GM12878 (cell line): ENCODE measurements around the gene EYA4. TPM values are rescaled to one million over a fixed set of nuclear protein-coding genes. Genes with fewer than 3 reads are reported as not detected.

ENCODE experiments used
- ATAC-seq: fragments of 200-7000 bp; cut with Tn5 transposase; 3 replicates; pipeline ENCODE4 v1.9.1; 2020; ENCODE audit warnings: mild to moderate bottlenecking, moderate library complexity
- BruUV-seq: library from RNA; stranded (reverse); fragments of 400-500 nt; replicated peaks from 2 replicates; lab custom pipeline; 2021; lab: Mats Ljungman, UMichigan
- CTCF ChIA-PET: fragments of 300-600 bp; sonication (Branson Sonifier 250); formaldehyde crosslinking; extraction: SDS; loops from one replicate; lab custom pipeline; 2021; ENCODE audit warnings: inconsistent platforms; lab: Yijun Ruan, JAX
- POLR2A ChIA-PET: fragments of 350-600 bp; formaldehyde crosslinking; extraction: SDS; loops from one replicate; lab custom pipeline; 2021; ENCODE audit warnings: inconsistent platforms; lab: Charles Lee
- RAD21 ChIA-PET: fragments of 300-600 bp; sonication (Branson Sonifier 250); formaldehyde crosslinking; loops from one replicate; lab custom pipeline; 2023; ENCODE audit warnings: antibody characterized with exemption; ENCODE audit not compliant: unreplicated experiment; lab: Charles Lee
- SMC1A ChIA-PET: fragments of 300-600 bp; sonication (Branson Sonifier 250); formaldehyde crosslinking; loops from one replicate; lab custom pipeline; 2023; ENCODE audit not compliant: unreplicated experiment, uncharacterized antibody; lab: Charles Lee
- DNase-seq: peaks from one replicate; pipeline ENCODE4 v3.0.0-alpha.2; 2011; ENCODE audit warnings: low read depth, low spot score
- FAIRE-seq: peaks from 3 replicates; lab custom pipeline; 2011; peaks lifted over from hg19 to GRCh38; lab: Jason Lieb, UNC
- H2AFZ ChIP-seq: 2 replicates; pipeline ENCODE4 v1.6.0; 2011; ENCODE audit warnings: low read depth, low read length, control low read depth; ENCODE audit not compliant: control insufficient read depth
- H3K27ac ChIP-seq: 2 replicates; pipeline ENCODE4 v1.5.1; 2011; ENCODE audit warnings: control low read depth; ENCODE audit not compliant: control insufficient read depth, insufficient read depth
- H3K27me3 ChIP-seq, 2 experiments: replicated peaks in 1 of 2; 2 replicates each; pipeline versions ENCODE4 v1.6.0 to v1.6.1; 2011; ENCODE audit warnings: low read length in 1 of 2; ENCODE audit not compliant: control insufficient read depth in 2 of 2, insufficient read depth in 2 of 2
- H3K36me3 ChIP-seq, 2 experiments: 2 replicates each; pipeline ENCODE4 v1.5.1; 2011; ENCODE audit warnings: low read length in 1 of 2; ENCODE audit not compliant: control insufficient read depth in 2 of 2, insufficient read depth in 2 of 2
- H3K4me1 ChIP-seq: 2 replicates; pipeline ENCODE4 v1.6.1; 2011; ENCODE audit warnings: mild to moderate bottlenecking, low read length, moderate library complexity, mixed read lengths; ENCODE audit not compliant: control insufficient read depth, insufficient read depth
- H3K4me2 ChIP-seq: 2 replicates; pipeline ENCODE4 v1.6.0; 2011; ENCODE audit warnings: control low read depth; ENCODE audit not compliant: control insufficient read depth, insufficient read depth
- H3K4me3 ChIP-seq: fragments of 200-600 bp; sonication (generic); 2 replicates; pipeline ENCODE4 v1.5.1; 2016
- H3K79me2 ChIP-seq: 2 replicates; pipeline ENCODE4 v1.6.0; 2011; ENCODE audit warnings: low read length; ENCODE audit not compliant: control insufficient read depth, insufficient read depth
- H3K9ac ChIP-seq: 2 replicates; pipeline ENCODE4 v1.8.0; 2011; ENCODE audit warnings: low read length, control low read depth, mixed read lengths; ENCODE audit not compliant: control insufficient read depth, insufficient read depth
- H3K9me3 ChIP-seq: replicated peaks from 3 replicates; pipeline ENCODE4 v1.5.1; 2011; ENCODE audit warnings: mild to moderate bottlenecking, low read length; ENCODE audit not compliant: control insufficient read depth, insufficient read depth
- H4K20me1 ChIP-seq: 2 replicates; pipeline ENCODE4 v1.6.0; 2011; ENCODE audit not compliant: control insufficient read depth, insufficient read depth
- CBX5 ChIP-seq: sonication (generic); IDR thresholded peaks from 2 replicates; pipeline ENCODE4 v1.6.1; 2016; ENCODE audit warnings: low read depth, moderate library complexity, mild to moderate bottlenecking, inconsistent platforms
- JUNB ChIP-seq: IDR thresholded peaks from 2 replicates; pipeline ENCODE4 v1.6.1; 2016; ENCODE audit warnings: antibody characterized with exemption, mild to moderate bottlenecking
- NFXL1 ChIP-seq: fragments of 450-650 bp; IDR thresholded peaks from 2 replicates; pipeline ENCODE4 v1.6.1; 2017; ENCODE audit warnings: antibody characterized with exemption, mild to moderate bottlenecking, borderline replicate concordance
- NR2C1 ChIP-seq: fragments of 450-650 bp; IDR thresholded peaks from 2 replicates; pipeline ENCODE4 v1.6.1; 2017; ENCODE audit warnings: antibody characterized with exemption, mild to moderate bottlenecking, moderate library complexity
- POLR2AphosphoS2 ChIP-seq: IDR thresholded peaks from 2 replicates; pipeline ENCODE4 v1.6.1; 2011; ENCODE audit warnings: low read depth, mild to moderate bottlenecking, low read length, improper control_type of control experiment, moderate library complexity
- SIN3A ChIP-seq: IDR thresholded peaks from 2 replicates; pipeline ENCODE4 v1.6.1; 2012; ENCODE audit warnings: low read depth, low read length, improper control_type of control experiment
- SREBF2 ChIP-seq: IDR thresholded peaks from 2 replicates; pipeline ENCODE4 v1.6.1; 2012; ENCODE audit warnings: mild to moderate bottlenecking, low read length
- TBL1XR1 ChIP-seq: IDR thresholded peaks from 2 replicates; pipeline ENCODE4 v1.6.1; 2012; ENCODE audit warnings: low read depth, low read length, improper control_type of control experiment
- ZNF207 ChIP-seq: fragments of 450-650 bp; IDR thresholded peaks from 2 replicates; pipeline ENCODE4 v1.6.1; 2014; ENCODE audit warnings: antibody characterized with exemption, mild to moderate bottlenecking, borderline replicate concordance
- WGBS: methylation state at CpG from one replicate; pipeline ENCODE4 v1.1.6; 2016; ENCODE audit warnings: low lambda C conversion rate; ENCODE audit not compliant: insufficient replicate concordance, insufficient coverage; ENCODE audit errors: missing lambda C conversion rate; 5-methylcytosine and 5-hydroxymethylcytosine counted together
- in situ Hi-C: fragments of 300-500 bp; cut with MboI; formaldehyde crosslinking; loops from 9 replicates; pipeline ENCODE4 v1.14.3; 2018; ENCODE audit warnings: mixed read lengths
- intact Hi-C: fragments of 100-400 bp; cut with micrococcal nuclease; formaldehyde crosslinking; loops from one replicate; pipeline ENCODE4 v1.14.2; 2022; ENCODE audit not compliant: unreplicated experiment
- polyA plus RNA-seq, 11 experiments: library from polyadenylated mRNA; depleted of rRNA in 4 of 11; unstranded in 6 of 11; stranded (reverse) in 5 of 11; fragments of >200 nt; fragmentation: Nextera tagmentation in 4 of 11; fragmentation: Illumina TruSeq in 1 of 11; extraction: Ambion mirVana in 4 of 11; extraction: Trizol in 1 of 11; gene quantifications; 1 replicate in 1 of 11; 2 replicates in 10 of 11; pipeline versions ENCODE4 v1.2.1 to v1.2.3, GENCODE V29; 2011 to 2016; ENCODE audit warnings: inconsistent platforms in 2 of 11, missing spikeins in 2 of 11, low read depth in 1 of 11
- total RNA-seq, 4 experiments: library from RNA; depleted of rRNA in 3 of 4; stranded (reverse); fragments of >200 nt in 3 of 4; fragmentation: Illumina TruSeq in 1 of 4; extraction: Trizol in 1 of 4; gene quantifications; 2 replicates each; pipeline versions ENCODE4 v1.2.1 to v1.2.3, GENCODE V29; 2013 to 2021
- TF ChIP-seq, protein P1 (sequence below): IDR thresholded peaks from 2 replicates; pipeline ENCODE4 v1.6.1; 2012; ENCODE audit warnings: low read depth, low read length, improper control_type of control experiment
- TF ChIP-seq, protein P2 (sequence below): fragments of 150-350 bp; IDR thresholded peaks from 2 replicates; pipeline ENCODE4 v1.6.1; 2014; ENCODE audit warnings: mild to moderate bottlenecking, low read depth, low read length
- TF ChIP-seq, protein P3 (sequence below): IDR thresholded peaks from 2 replicates; pipeline ENCODE4 v1.6.1; 2012; ENCODE audit warnings: low read depth, low read length, improper control_type of control experiment
- TF ChIP-seq, protein P4 (sequence below): fragments of 450-650 bp; IDR thresholded peaks from 2 replicates; pipeline ENCODE4 v1.6.1; 2017; ENCODE audit warnings: borderline replicate concordance
- TF ChIP-seq, protein P5 (sequence below): fragments of 450-650 bp; IDR thresholded peaks from 2 replicates; pipeline ENCODE4 v1.6.1; 2017; ENCODE audit warnings: low read depth, mild to moderate bottlenecking, moderate library complexity

The EYA4 gene
- total and polyA plus RNA-seq, 10 of the 15 experiments (the other 5 are each of a cell fraction or from before 2014, with no cell fraction given) = 0.02 TPM; not detected in 9

DNA sequence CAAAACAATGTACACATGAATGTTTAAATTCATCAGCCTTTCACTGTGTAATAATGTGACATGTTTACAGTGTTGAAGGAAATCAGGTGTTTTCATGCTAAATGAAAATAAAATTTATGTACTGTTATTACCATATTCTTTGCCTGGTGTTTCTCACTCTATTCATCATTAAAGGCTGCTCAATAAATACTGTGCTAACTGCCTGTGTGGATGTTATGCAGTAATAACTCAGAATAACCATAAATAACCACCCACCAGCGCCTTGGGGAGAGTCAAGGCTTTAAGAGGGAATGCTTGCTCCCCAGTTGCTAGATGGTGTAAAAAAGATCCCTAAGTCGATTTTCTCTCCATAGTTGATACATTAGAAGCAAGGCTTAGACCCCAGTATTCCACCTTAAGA is 299.9 kb downstream of the EYA4 start:
- in situ Hi-C loops (no loop called here), intact Hi-C loops (no loop called here)
- POLR2A ChIA-PET = no interaction called here
- CTCF ChIA-PET = no interaction called here
- Histone ChIP-seq H3K36me3 (no peaks in the 10 kb centered on the region), H3K9me3 (no peaks in the 10 kb centered on the region), H3K27ac (no peak overlapping the region), H4K20me1 (no peaks in the 10 kb centered on the region), H3K4me1 (no peaks in the 10 kb centered on the region), H3K79me2 (no peaks in the 10 kb centered on the region), H3K9ac (no peak overlapping the region), H3K27me3 (no peaks in the 10 kb centered on the region), H2AFZ (no peak overlapping the region), H3K4me2 (no peak overlapping the region), H3K4me3 (no peak overlapping the region)
- RAD21 ChIA-PET = no interaction called here
- no TSS peak for BruUV-seq
- WGBS = 0% methylated on average over 2 of the region's 2 CpGs
- TF ChIP-seq, protein P1, sequence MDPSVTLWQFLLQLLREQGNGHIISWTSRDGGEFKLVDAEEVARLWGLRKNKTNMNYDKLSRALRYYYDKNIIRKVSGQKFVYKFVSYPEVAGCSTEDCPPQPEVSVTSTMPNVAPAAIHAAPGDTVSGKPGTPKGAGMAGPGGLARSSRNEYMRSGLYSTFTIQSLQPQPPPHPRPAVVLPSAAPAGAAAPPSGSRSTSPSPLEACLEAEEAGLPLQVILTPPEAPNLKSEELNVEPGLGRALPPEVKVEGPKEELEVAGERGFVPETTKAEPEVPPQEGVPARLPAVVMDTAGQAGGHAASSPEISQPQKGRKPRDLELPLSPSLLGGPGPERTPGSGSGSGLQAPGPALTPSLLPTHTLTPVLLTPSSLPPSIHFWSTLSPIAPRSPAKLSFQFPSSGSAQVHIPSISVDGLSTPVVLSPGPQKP = no peak
- TF ChIP-seq POLR2AphosphoS2 (no peak), JUNB (no peak), TBL1XR1 (no peak), NFXL1 (no peak), SREBF2 (no peak), NR2C1 (no peak), ZNF207 (no peak), CBX5 (no peak), SIN3A (no peak)
- TF ChIP-seq, protein P2, sequence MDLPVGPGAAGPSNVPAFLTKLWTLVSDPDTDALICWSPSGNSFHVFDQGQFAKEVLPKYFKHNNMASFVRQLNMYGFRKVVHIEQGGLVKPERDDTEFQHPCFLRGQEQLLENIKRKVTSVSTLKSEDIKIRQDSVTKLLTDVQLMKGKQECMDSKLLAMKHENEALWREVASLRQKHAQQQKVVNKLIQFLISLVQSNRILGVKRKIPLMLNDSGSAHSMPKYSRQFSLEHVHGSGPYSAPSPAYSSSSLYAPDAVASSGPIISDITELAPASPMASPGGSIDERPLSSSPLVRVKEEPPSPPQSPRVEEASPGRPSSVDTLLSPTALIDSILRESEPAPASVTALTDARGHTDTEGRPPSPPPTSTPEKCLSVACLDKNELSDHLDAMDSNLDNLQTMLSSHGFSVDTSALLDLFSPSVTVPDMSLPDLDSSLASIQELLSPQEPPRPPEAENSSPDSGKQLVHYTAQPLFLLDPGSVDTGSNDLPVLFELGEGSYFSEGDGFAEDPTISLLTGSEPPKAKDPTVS = no peak
- TF ChIP-seq, protein P3, sequence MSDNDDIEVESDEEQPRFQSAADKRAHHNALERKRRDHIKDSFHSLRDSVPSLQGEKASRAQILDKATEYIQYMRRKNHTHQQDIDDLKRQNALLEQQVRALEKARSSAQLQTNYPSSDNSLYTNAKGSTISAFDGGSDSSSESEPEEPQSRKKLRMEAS = no peak
- TF ChIP-seq, protein P4, sequence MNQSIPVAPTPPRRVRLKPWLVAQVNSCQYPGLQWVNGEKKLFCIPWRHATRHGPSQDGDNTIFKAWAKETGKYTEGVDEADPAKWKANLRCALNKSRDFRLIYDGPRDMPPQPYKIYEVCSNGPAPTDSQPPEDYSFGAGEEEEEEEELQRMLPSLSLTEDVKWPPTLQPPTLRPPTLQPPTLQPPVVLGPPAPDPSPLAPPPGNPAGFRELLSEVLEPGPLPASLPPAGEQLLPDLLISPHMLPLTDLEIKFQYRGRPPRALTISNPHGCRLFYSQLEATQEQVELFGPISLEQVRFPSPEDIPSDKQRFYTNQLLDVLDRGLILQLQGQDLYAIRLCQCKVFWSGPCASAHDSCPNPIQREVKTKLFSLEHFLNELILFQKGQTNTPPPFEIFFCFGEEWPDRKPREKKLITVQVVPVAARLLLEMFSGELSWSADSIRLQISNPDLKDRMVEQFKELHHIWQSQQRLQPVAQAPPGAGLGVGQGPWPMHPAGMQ = no peak
- TF ChIP-seq, protein P5, sequence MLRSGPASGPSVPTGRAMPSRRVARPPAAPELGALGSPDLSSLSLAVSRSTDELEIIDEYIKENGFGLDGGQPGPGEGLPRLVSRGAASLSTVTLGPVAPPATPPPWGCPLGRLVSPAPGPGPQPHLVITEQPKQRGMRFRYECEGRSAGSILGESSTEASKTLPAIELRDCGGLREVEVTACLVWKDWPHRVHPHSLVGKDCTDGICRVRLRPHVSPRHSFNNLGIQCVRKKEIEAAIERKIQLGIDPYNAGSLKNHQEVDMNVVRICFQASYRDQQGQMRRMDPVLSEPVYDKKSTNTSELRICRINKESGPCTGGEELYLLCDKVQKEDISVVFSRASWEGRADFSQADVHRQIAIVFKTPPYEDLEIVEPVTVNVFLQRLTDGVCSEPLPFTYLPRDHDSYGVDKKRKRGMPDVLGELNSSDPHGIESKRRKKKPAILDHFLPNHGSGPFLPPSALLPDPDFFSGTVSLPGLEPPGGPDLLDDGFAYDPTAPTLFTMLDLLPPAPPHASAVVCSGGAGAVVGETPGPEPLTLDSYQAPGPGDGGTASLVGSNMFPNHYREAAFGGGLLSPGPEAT = no peak
- ATAC-seq (no peak), FAIRE-seq (no peak), DNase-seq (no peak)
- SMC1A ChIA-PET = interaction anchor here (1.2 kb wide), 1 partner anchor 11 kb away, joined by 3 read pairs; no protein-coding TSS in a partner anchor
